ENCODE results near the gene B4GALNT1. TPM values are rescaled to one million over a fixed set of nuclear protein-coding genes. Genes with fewer than 3 reads are reported as not detected.

Gene B4GALNT1
- total RNA-seq (2021; ENCODE audit: unreplicated experiment) (31.3 TPM), Bru-seq, nascent RNA (percentile 61 among the genes with signal in this experiment), BruChase-seq, experiment 1, labeled RNA remaining after a 6-hour chase (percentile 79 among the genes with signal in this experiment), BruChase-seq, experiment 2, labeled RNA remaining after a 2-hour chase (percentile 66 among the genes with signal in this experiment)
- 12.8 and 15.3 TPM in 2 replicates for polyA plus RNA-seq (2012)
- long read RNA-seq, partial matches to known transcripts: 5 of 33 reads
- long read RNA-seq, other reads (novel, unspliced or antisense): 25 of 33 reads

GRCh38 chr12:57632958-57633840 is at the start of gene B4GALNT1:
Gene B4GALNT1 (minus strand): TSS chr12:57633201. CDS start chr12:57632132, 1,069 bp downstream.
- Histone ChIP-seq H3K9me3 (ENCODE audit: control insufficient read depth in 1 of 2, insufficient read depth in 1 of 2, low read depth in 1 of 2, low read length in 2 of 2) (no peaks in the 10 kb centered on the region), H3K4me3 (replicated peaks in 1 of 2; ENCODE audit: low read depth in 1 of 2, low read length in 2 of 2) (peak within 1 kb of the TSS; percentile 71 to 92), H3K27ac (ENCODE audit: low read depth, low read length) (peak within 1 kb of the TSS; percentile 77), H3K4me2 (ENCODE audit: low read length) (peak within 1 kb of the TSS; percentile 92), H4K20me1 (ENCODE audit: insufficient read depth) (no peaks in the 10 kb centered on the region), H3K9me2 (ENCODE audit: insufficient read depth) (no peaks in the 10 kb centered on the region), H2AFZ (ENCODE audit: low read depth, low read length, poor library complexity, severe bottlenecking) (peak within 1 kb of the TSS; percentile 96), H3K27me3 (ENCODE audit: insufficient read depth, low read length) (no peaks in the 10 kb centered on the region), H3K4me1 (ENCODE audit: control insufficient read depth in 1 of 2, insufficient read depth in 2 of 2, low read length in 2 of 2) (peaks cover 12 to 21% of the 10 kb centered on the region in 2 experiments), H3K79me2 (ENCODE audit: insufficient read depth, low read length) (peaks cover 13% of the 10 kb centered on the region), H3K36me3 (ENCODE audit: control insufficient read depth in 1 of 2, insufficient read depth in 2 of 2, low read length in 2 of 2) (peaks cover 0 to 6% of the 10 kb centered on the region in 2 experiments; a peak in 1 of 4 replicates), H3K9ac (ENCODE audit: low read length) (peak within 1 kb of the TSS; percentile 86)
- DNase-seq (ENCODE audit: low read depth, low spot score) (peak; percentile 46), ATAC-seq (peak; percentile 87)
- ChIA-PET CTCF (interaction anchor here (1.0 to 2.0 kb wide), 4 partner anchors 11 to 50 kb away, joined by 4 to 8 read pairs (median 6); no protein-coding TSS in a partner anchor), RAD21 (ENCODE audit: low non-redundant PET in 1 of 2, low total read pairs in 2 of 2, uncharacterized antibody in 2 of 2, unreplicated experiment in 2 of 2) (interaction anchor here in 1 of 2 experiments (1.7 kb wide), 1 partner anchor 50 kb away, joined by 5 read pairs; no protein-coding TSS in a partner anchor), POLR2A (interaction anchor here (0.6 kb wide), 1 partner anchor 81 kb away, joined by 3 read pairs; no protein-coding TSS in a partner anchor)
- BruUV-seq (replicated peaks): no TSS peak
- intact Hi-C loops (cut with micrococcal nuclease): loop anchor here (1.0 to 2.0 kb wide), 3 partner anchors 42 to 60 kb away; partner anchors contain the start of gene PIP4K2C
- TF ChIP-seq TCF7L2 (IDR thresholded peaks at IDR 0.05; ENCODE audit: borderline replicate concordance, extremely low read depth, insufficient read depth, insufficient read length) (no peak), CBX3 (IDR thresholded peaks at IDR 0.05; ENCODE audit: low read depth) (peak; percentile 70; the same call in 1 of the 2 replicates), POLR2AphosphoS5 (IDR thresholded peaks at IDR 0.05; ENCODE audit: low read depth, low read length) (peak; percentile 70), REST (IDR thresholded peaks at IDR 0.05; ENCODE audit: low read depth) (no peak), EZH2 (IDR thresholded peaks at IDR 0.05) (no peak), EZH2phosphoT487 (IDR thresholded peaks at IDR 0.05; ENCODE audit: borderline replicate concordance) (no peak), ELF1 (IDR thresholded peaks at IDR 0.05; ENCODE audit: borderline replicate concordance, low read depth) (no peak), SRF (IDR thresholded peaks at IDR 0.05; ENCODE audit: low read depth) (no peak), JUND (IDR thresholded peaks at IDR 0.05) (no peak), POLR2A (IDR thresholded peaks at IDR 0.05; ENCODE audit: borderline replicate concordance, extremely low read depth, insufficient read depth, insufficient read length) (no peak), ZFX (IDR thresholded peaks at IDR 0.05) (no peak), ATF3 (IDR thresholded peaks at IDR 0.05) (no peak), MAX (IDR thresholded peaks at IDR 0.05) (peak; percentile 85), CTCF (IDR thresholded peaks at IDR 0.05 in 2 of 3, conservative IDR thresholded peaks at IDR 0.05 in 1 of 3; ENCODE audit: borderline replicate concordance in 1 of 3, insufficient read depth in 1 of 3, low read depth in 2 of 3, low read length in 2 of 3) (peak; percentile 74 to 84 (median 77); a peak in 5 of 6 replicates), EGR1 (IDR thresholded peaks at IDR 0.05; ENCODE audit: low read depth) (peak; percentile 86), YY1 (IDR thresholded peaks at IDR 0.05; ENCODE audit: extremely low read depth, insufficient replicate concordance, low read depth, low read length) (peak; percentile 5), SIN3A (IDR thresholded peaks at IDR 0.05; ENCODE audit: low read depth) (peak; percentile 55; the same call in 1 of the 2 replicates), SP1 (IDR thresholded peaks at IDR 0.05; ENCODE audit: low read depth) (no peak), CEBPB (IDR thresholded peaks at IDR 0.05; ENCODE audit: low read depth) (no peak), ZNF274 (IDR thresholded peaks at IDR 0.05; ENCODE audit: low read depth, low read length) (no peak)

Data from HCT116 (cell line).